Neural cell (in vitro differentiated cells): ENCODE results near the gene ZDHHC14. TPM values are rescaled to one million over a fixed set of nuclear protein-coding genes. Genes with fewer than 3 reads are reported as not detected.

Experiments
- H2AFZ ChIP-seq: fragments of 200-600, 300-800 bp; sonication (generic), shearing (Covaris generic); 2 replicates; pipeline ENCODE4 v1.6.0; 2014; ENCODE audit warnings: low read depth, mild to moderate bottlenecking, antibody characterized with exemption, low read length, moderate library complexity
- H3F3A ChIP-seq: fragments of 200-600 bp; shearing (Covaris generic); 2 replicates; pipeline ENCODE4 v1.6.1; 2016; ENCODE audit warnings: mild to moderate bottlenecking, moderate library complexity, mixed read lengths, antibody characterized with exemption, low read length; ENCODE audit not compliant: insufficient read depth, poor library complexity, severe bottlenecking
- H3K27ac ChIP-seq: fragments of 200-600, 300-800 bp; sonication (generic), shearing (Covaris generic); 2 replicates; pipeline ENCODE4 v1.5.1; 2014; ENCODE audit warnings: mild to moderate bottlenecking, low read length, moderate library complexity
- H3K27me3 ChIP-seq: fragments of 300-800, 200-600 bp; sonication (generic), shearing (Covaris generic); 2 replicates; pipeline ENCODE4 v1.6.0; 2014; ENCODE audit warnings: mild to moderate bottlenecking, low read depth, low read length, moderate library complexity; ENCODE audit not compliant: insufficient read depth
- H3K36me3 ChIP-seq: fragments of 300-800, 200-600 bp; sonication (generic), shearing (Covaris generic); 2 replicates; pipeline ENCODE4 v1.5.1; 2014; ENCODE audit warnings: mild to moderate bottlenecking, antibody characterized with exemption, low read length, moderate library complexity; ENCODE audit not compliant: insufficient read depth
- H3K4me2 ChIP-seq: fragments of 300-800, 200-600 bp; sonication (generic), shearing (Covaris generic); 2 replicates; pipeline ENCODE4 v1.6.0; 2014; ENCODE audit warnings: mild to moderate bottlenecking, low read length
- H3K4me3 ChIP-seq: fragments of 300-800, 200-600 bp; sonication (generic), shearing (Covaris generic); 2 replicates; pipeline ENCODE4 v1.5.1; 2014; ENCODE audit warnings: mild to moderate bottlenecking, low read length, moderate library complexity
- H3K79me2 ChIP-seq: fragments of 200-600 bp; shearing (Covaris generic); replicated peaks from 2 replicates; pipeline ENCODE4 v1.6.0; 2014; ENCODE audit warnings: mild to moderate bottlenecking, low read length, moderate library complexity; ENCODE audit not compliant: insufficient read depth
- H3K9ac ChIP-seq: fragments of 300-800, 200-600 bp; sonication (generic), shearing (Covaris generic); 2 replicates; pipeline ENCODE4 v1.6.1; 2016; ENCODE audit warnings: mild to moderate bottlenecking, low read length, mixed read lengths
- H3K9me2 ChIP-seq: fragments of 200-600 bp; shearing (Covaris generic); 2 replicates; pipeline ENCODE4 v1.6.1; 2016; ENCODE audit warnings: mild to moderate bottlenecking, low read length, mixed read lengths; ENCODE audit not compliant: insufficient read depth
- H3K9me3 ChIP-seq: fragments of 200-600, 300-800 bp; sonication (generic), shearing (Covaris generic); 2 replicates; pipeline ENCODE4 v1.6.1; 2016; ENCODE audit warnings: mild to moderate bottlenecking, mixed run types, low read length, moderate library complexity, mixed read lengths
- H4K20me1 ChIP-seq: fragments of 200-600 bp; shearing (Covaris generic); 2 replicates; pipeline ENCODE4 v1.6.1; 2016; ENCODE audit warnings: mild to moderate bottlenecking, mixed run types; ENCODE audit not compliant: insufficient read depth
- EP300 ChIP-seq: fragments of 450-650 bp; conservative IDR thresholded peaks from 2 replicates; pipeline ENCODE4 v1.6.1; 2014; ENCODE audit warnings: antibody characterized with exemption, mild to moderate bottlenecking, moderate library complexity; ENCODE audit not compliant: poor library complexity, severe bottlenecking
- EZH2 ChIP-seq: fragments of 200-600, 300-800 bp; shearing (Covaris generic), sonication (generic); IDR thresholded peaks from 2 replicates; pipeline ENCODE4 v1.6.1; 2014; ENCODE audit warnings: antibody characterized with exemption, low read length, borderline replicate concordance, mild to moderate bottlenecking; ENCODE audit not compliant: insufficient read depth, poor library complexity, severe bottlenecking
- MXI1 ChIP-seq: fragments of 450-650 bp; conservative IDR thresholded peaks from 2 replicates; pipeline ENCODE4 v1.6.1; 2014; ENCODE audit warnings: antibody characterized with exemption, mild to moderate bottlenecking; ENCODE audit not compliant: poor library complexity, severe bottlenecking
- POLR2AphosphoS5 ChIP-seq: IDR thresholded peaks from 2 replicates; pipeline ENCODE4 v1.6.1; 2012
- RAD21 ChIP-seq: fragments of 450-650 bp; conservative IDR thresholded peaks from 2 replicates; pipeline ENCODE4 v1.6.1; 2014; ENCODE audit warnings: antibody characterized with exemption, mild to moderate bottlenecking, moderate library complexity
- SMC3 ChIP-seq: fragments of 450-650 bp; conservative IDR thresholded peaks from 2 replicates; pipeline ENCODE4 v1.6.1; 2014; ENCODE audit warnings: antibody characterized with exemption, mild to moderate bottlenecking, moderate library complexity; ENCODE audit not compliant: poor library complexity
- TAF1 ChIP-seq: IDR thresholded peaks from 2 replicates; pipeline ENCODE4 v1.6.1; 2012; ENCODE audit warnings: low read depth
- polyA plus RNA-seq: library from polyadenylated mRNA; depleted of rRNA; stranded (reverse); fragments of >200 nt; gene quantifications from 2 replicates; pipeline ENCODE4 v1.2.3, GENCODE V29; 2014
- TF ChIP-seq, protein P1 (sequence below): IDR thresholded peaks from 2 replicates; pipeline ENCODE4 v1.6.1; 2012; ENCODE audit warnings: borderline replicate concordance
- TF ChIP-seq, protein P2 (sequence below): fragments of 450-650 bp; IDR thresholded peaks from 2 replicates; pipeline ENCODE4 v1.5.1; 2014; ENCODE audit warnings: antibody characterized with exemption, mild to moderate bottlenecking, moderate library complexity; ENCODE audit not compliant: poor library complexity, severe bottlenecking

ZDHHC14 gene
- polyA plus RNA-seq, 1 donor from 2014 or later = 4.1 TPM

- Histone ChIP-seq H4K20me1 (no peaks in the 10 kb centered on the region), H3K4me2 (no peak overlapping the region), H3K27ac (no peak overlapping the region), H3K36me3 (no peaks in the 10 kb centered on the region), H3K4me3 (no peak overlapping the region), H3K9ac (no peak overlapping the region), H3K79me2 (no peaks in the 10 kb centered on the region), H3K9me3 (no peaks in the 10 kb centered on the region), H3K27me3 (no peaks in the 10 kb centered on the region), H3K9me2 (no peaks in the 10 kb centered on the region), H3F3A (no peaks in the 10 kb centered on the region), H2AFZ (no peak overlapping the region)
- TF ChIP-seq, protein P1, sequence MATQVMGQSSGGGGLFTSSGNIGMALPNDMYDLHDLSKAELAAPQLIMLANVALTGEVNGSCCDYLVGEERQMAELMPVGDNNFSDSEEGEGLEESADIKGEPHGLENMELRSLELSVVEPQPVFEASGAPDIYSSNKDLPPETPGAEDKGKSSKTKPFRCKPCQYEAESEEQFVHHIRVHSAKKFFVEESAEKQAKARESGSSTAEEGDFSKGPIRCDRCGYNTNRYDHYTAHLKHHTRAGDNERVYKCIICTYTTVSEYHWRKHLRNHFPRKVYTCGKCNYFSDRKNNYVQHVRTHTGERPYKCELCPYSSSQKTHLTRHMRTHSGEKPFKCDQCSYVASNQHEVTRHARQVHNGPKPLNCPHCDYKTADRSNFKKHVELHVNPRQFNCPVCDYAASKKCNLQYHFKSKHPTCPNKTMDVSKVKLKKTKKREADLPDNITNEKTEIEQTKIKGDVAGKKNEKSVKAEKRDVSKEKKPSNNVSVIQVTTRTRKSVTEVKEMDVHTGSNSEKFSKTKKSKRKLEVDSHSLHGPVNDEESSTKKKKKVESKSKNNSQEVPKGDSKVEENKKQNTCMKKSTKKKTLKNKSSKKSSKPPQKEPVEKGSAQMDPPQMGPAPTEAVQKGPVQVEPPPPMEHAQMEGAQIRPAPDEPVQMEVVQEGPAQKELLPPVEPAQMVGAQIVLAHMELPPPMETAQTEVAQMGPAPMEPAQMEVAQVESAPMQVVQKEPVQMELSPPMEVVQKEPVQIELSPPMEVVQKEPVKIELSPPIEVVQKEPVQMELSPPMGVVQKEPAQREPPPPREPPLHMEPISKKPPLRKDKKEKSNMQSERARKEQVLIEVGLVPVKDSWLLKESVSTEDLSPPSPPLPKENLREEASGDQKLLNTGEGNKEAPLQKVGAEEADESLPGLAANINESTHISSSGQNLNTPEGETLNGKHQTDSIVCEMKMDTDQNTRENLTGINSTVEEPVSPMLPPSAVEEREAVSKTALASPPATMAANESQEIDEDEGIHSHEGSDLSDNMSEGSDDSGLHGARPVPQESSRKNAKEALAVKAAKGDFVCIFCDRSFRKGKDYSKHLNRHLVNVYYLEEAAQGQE = no peak
- TF ChIP-seq MXI1 (no peak), EZH2 (no peak), POLR2AphosphoS5 (no peak)
- TF ChIP-seq, protein P2, sequence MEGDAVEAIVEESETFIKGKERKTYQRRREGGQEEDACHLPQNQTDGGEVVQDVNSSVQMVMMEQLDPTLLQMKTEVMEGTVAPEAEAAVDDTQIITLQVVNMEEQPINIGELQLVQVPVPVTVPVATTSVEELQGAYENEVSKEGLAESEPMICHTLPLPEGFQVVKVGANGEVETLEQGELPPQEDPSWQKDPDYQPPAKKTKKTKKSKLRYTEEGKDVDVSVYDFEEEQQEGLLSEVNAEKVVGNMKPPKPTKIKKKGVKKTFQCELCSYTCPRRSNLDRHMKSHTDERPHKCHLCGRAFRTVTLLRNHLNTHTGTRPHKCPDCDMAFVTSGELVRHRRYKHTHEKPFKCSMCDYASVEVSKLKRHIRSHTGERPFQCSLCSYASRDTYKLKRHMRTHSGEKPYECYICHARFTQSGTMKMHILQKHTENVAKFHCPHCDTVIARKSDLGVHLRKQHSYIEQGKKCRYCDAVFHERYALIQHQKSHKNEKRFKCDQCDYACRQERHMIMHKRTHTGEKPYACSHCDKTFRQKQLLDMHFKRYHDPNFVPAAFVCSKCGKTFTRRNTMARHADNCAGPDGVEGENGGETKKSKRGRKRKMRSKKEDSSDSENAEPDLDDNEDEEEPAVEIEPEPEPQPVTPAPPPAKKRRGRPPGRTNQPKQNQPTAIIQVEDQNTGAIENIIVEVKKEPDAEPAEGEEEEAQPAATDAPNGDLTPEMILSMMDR = no peak
These were observed 153.3 kb downstream of the ZDHHC14 start for GRCh38 chr6:157534134-157534871.

GRCh38 chr6:157534977-157535339 lies 154.0 kb downstream of the ZDHHC14 start:
- no peaks in the 10 kb centered on the region for H3K9me3 ChIP-seq

More at GRCh38 chr6:157534977-157535339, 154.0 kb downstream of the ZDHHC14 start:
- H2AFZ ChIP-seq = no peak overlapping the region
- no peak overlapping the region for H3K4me3 ChIP-seq
- H3F3A ChIP-seq = no peaks in the 10 kb centered on the region
- no peaks in the 10 kb centered on the region for H3K27me3 ChIP-seq
- H4K20me1 ChIP-seq = no peaks in the 10 kb centered on the region
- H3K36me3 ChIP-seq = no peaks in the 10 kb centered on the region
- TF ChIP-seq MXI1 (no peak), TAF1 (no peak), POLR2AphosphoS5 (no peak), EZH2 (no peak), SMC3 (no peak), EP300 (no peak), RAD21 (no peak)
- TF ChIP-seq, protein P2 = no peak
- TF ChIP-seq, protein P1 = no peak
- H3K9me2 ChIP-seq = no peaks in the 10 kb centered on the region
- H3K9ac ChIP-seq = no peak overlapping the region
- no peaks in the 10 kb centered on the region for H3K79me2 ChIP-seq
- no peak overlapping the region for H3K4me2 ChIP-seq
- no peak overlapping the region for H3K27ac ChIP-seq
